Adipocyte (in vitro differentiated cells): ENCODE results near the gene MUC5AC.

Source experiments
- DNase-seq: peaks from one replicate; pipeline ENCODE4 v3.0.0-alpha.2; 2015; ENCODE audit warnings: low read depth
- H3K27me3 ChIP-seq: replicated peaks from 2 replicates; pipeline ENCODE4 v1.7.0; 2013; ENCODE audit warnings: mild to moderate bottlenecking, low read length, moderate library complexity; ENCODE audit not compliant: control insufficient read depth, insufficient read depth
- H3K36me3 ChIP-seq: 2 replicates; pipeline ENCODE4 v1.7.0; 2013; ENCODE audit warnings: low read length, mild to moderate bottlenecking, moderate library complexity; ENCODE audit not compliant: control insufficient read depth, insufficient read depth, severe bottlenecking
- H3K4me1 ChIP-seq: 2 replicates; pipeline ENCODE4 v1.7.0; 2013; ENCODE audit warnings: mild to moderate bottlenecking, low read length, moderate library complexity; ENCODE audit not compliant: control insufficient read depth, insufficient read depth
- H3K4me3 ChIP-seq: 2 replicates; pipeline ENCODE4 v1.7.0; 2013; ENCODE audit warnings: mild to moderate bottlenecking, low read length, moderate library complexity
- H3K9ac ChIP-seq: 2 replicates; pipeline ENCODE4 v1.7.0; 2013; ENCODE audit warnings: mild to moderate bottlenecking, low read length, moderate library complexity
- H3K9me3 ChIP-seq: 2 replicates; pipeline ENCODE4 v1.7.0; 2013; ENCODE audit warnings: mild to moderate bottlenecking, low read length, moderate library complexity; ENCODE audit not compliant: control insufficient read depth

MUC5AC gene

GRCh38 chr11:1125803-1126202 is 31.9 kb upstream of the MUC5AC start:
- no peak for DNase-seq
- Histone ChIP-seq H3K36me3 (no peaks in the 10 kb centered on the region), H3K9ac (no peak overlapping the region), H3K4me3 (no peak overlapping the region), H3K4me1 (no peaks in the 10 kb centered on the region), H3K9me3 (peaks cover 7% of the 10 kb centered on the region), H3K27me3 (peaks cover 68% of the 10 kb centered on the region)

- H3K36me3 ChIP-seq = no peaks in the 10 kb centered on the region
- H3K4me1 ChIP-seq = no peaks in the 10 kb centered on the region
- DNase-seq = no peak
- no peak overlapping the region for H3K9ac ChIP-seq
- no peak overlapping the region for H3K4me3 ChIP-seq
- peaks cover 7% of the 10 kb centered on the region for H3K9me3 ChIP-seq
- peaks cover 66% of the 10 kb centered on the region for H3K27me3 ChIP-seq
These were observed 31.2 kb upstream of the MUC5AC start for GRCh38 chr11:1126491-1126926.

DNA sequence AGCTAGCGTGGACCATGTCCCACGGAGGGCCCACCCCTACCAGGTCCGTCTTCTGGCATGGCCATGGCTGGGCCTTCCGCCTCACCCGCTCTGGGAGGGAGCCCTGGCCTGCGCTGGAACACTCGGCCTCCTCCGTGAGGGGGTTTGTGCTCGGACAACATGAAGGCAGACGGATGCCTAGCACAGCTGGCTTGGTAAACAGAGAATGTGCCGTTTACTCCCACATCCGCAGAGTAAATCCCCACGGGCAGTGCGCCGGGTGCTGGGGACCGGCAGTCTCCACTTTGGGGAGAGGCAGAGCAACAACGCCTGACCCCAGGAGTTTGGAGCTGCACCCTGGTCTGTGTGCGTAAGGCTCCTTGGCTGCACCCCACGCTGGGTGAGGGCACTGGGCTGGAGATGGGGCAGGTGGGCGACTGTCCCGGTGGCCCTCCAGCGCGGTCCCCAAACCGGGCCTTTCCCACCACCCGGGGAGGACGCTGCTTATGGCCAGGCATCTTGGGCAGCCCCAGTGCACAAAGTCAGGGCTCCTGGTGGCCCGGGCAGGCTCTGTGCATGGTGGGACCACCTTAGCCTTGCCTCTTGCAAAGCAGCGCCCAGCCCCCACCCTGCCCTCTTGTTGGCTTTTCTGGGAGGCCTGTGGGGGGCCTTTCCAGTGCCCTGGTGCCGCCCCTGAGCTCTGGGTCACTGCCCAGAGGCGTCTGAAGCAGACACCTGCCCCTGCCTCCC is 30.7 kb upstream of the MUC5AC start:
- no peak for DNase-seq
- H3K36me3 ChIP-seq = no peaks in the 10 kb centered on the region
- H3K9me3 ChIP-seq = peaks cover 7% of the 10 kb centered on the region
- peaks cover 62% of the 10 kb centered on the region for H3K27me3 ChIP-seq
- H3K9ac ChIP-seq = no peak overlapping the region
- no peaks in the 10 kb centered on the region for H3K4me1 ChIP-seq
- H3K4me3 ChIP-seq = no peak overlapping the region

DNA sequence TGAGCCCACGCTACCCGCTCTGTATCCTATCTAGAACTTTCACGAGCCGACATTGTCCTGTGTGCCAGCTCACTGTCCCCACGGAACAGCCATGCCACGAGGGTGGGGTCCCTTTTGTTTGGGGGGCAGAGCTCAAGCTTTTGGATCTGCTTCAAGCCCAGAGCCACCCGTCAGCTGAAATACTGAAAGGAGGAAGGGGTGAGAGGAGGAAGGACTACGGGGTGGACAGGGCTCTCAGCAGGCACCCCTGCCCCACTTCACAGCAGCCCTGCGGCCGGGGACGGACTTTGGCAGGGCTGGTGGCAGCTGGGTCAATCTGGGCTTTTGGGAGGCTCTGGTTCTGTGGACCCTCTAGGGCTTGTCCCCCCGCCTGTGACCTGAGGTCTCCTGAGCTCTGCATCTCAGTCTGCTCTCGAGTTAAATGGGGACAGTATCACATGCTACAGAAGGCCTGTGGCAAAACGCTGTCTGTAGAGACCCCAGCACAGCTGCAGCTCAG is 30.0 kb upstream of the MUC5AC start:
- peaks cover 8% of the 10 kb centered on the region for H3K9me3 ChIP-seq
- no peaks in the 10 kb centered on the region for H3K36me3 ChIP-seq
- no peak for DNase-seq
- H3K27me3 ChIP-seq = peaks cover 56% of the 10 kb centered on the region
- no peaks in the 10 kb centered on the region for H3K4me1 ChIP-seq
- no peak overlapping the region for H3K4me3 ChIP-seq
- H3K9ac ChIP-seq = no peak overlapping the region

GRCh38 chr11:1128311-1129142 is 29.2 kb upstream of the MUC5AC start:
- H3K9ac ChIP-seq = no peak overlapping the region
- H3K4me3 ChIP-seq = no peak overlapping the region
- H3K27me3 ChIP-seq = peaks cover 48% of the 10 kb centered on the region
- peaks cover 15% of the 10 kb centered on the region for H3K9me3 ChIP-seq
- H3K36me3 ChIP-seq = no peaks in the 10 kb centered on the region
- H3K4me1 ChIP-seq = no peaks in the 10 kb centered on the region
- DNase-seq = no peak

DNA sequence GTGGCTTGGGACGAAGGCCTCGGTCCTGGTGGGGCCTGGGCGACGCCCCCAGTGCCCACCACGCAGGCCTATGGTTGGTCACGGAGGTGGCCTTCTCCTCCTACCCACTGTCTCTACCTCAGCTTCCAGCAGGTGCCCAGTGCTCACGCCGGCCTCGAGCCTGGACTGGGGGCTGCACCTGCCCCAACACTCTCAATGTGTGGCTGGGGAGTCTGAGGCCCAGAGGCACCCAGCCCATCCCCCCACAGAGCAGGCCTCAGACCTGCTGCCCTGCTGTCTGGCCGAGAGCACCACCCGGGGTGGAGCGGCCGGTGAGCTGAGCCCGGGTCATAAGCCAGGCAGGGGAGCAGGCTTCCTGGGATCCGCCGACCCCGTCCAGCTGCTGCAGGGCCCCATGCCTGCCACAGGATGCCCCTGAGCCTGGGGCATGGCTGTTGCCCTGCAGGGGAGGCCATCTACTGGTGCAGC is 28.6 kb upstream of the MUC5AC start:
- Histone ChIP-seq H3K27me3 (peaks cover 42% of the 10 kb centered on the region), H3K9me3 (peaks cover 22% of the 10 kb centered on the region), H3K9ac (no peak overlapping the region), H3K4me3 (no peak overlapping the region), H3K4me1 (no peaks in the 10 kb centered on the region), H3K36me3 (no peaks in the 10 kb centered on the region)
- no peak for DNase-seq

DNA sequence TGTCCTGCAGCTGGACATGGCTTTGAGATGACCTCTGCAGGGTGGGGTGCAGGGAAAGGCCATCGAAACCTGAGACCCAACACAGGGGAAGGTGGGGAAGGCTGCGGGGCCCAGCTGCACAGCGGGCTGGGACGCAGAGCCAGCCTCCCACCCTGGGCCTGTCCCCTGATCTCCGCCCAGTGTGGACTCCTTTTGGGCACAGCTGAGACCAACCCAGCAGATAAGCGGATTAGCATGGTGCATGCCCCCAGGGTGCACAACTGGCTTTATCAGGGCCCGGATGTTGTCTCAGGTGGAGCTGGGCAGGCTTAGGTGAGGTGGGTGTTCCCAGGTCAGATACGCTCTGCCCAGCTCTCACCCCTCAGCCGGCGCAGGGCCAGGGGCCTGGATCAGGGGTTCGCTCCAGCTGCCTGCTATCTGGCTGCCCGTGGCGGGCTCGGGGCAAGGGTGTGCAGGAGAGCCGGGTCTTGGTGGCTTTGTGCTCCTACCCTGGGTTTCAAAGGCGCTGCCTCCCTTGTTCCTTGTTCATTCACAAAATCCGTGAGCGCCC is 28.1 kb upstream of the MUC5AC start:
- DNase-seq = no peak
- Histone ChIP-seq H3K9ac (no peak overlapping the region), H3K9me3 (peaks cover 22% of the 10 kb centered on the region)

DNA sequence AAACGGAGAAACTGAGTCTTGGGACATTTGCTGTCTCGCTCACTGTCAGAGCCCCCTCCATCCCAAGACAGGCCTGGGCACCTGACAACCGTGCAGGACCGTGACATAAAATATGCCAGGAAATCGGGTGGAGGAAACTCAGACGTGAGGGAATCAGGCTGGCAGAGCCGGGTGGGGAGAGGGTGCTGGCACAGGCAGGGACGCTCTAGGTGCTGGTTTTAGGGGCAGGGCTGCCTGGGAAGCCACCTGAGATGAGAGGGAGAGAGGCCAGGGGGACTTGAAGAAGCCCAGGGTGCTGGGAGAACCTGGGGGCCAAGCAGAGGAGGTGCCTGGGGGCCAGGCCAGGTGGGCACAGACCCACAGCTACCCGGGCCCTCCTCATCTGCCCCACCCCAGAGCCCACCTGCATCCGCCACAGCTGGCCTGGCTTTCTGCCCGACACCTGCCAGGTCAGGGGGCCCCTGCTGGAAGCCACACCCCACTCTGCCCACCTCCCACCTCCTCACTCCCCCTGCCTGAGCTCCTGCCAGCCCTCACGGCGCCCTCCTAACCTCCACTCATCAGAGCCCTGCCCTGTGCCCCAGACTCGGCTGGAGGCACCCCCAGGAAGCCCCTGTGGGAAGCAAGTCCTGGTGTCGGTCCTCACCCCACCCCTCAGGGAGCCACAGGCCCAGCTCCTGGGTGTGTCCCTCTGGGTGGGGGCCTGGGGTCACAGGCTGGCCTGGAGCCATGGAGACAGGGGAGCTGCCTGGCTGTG is 27.3 kb upstream of the MUC5AC start:
- Histone ChIP-seq H3K9ac (no peak overlapping the region), H3K9me3 (peaks cover 27% of the 10 kb centered on the region), H3K4me3 (no peak overlapping the region), H3K27me3 (peaks cover 35% of the 10 kb centered on the region), H3K36me3 (no peaks in the 10 kb centered on the region), H3K4me1 (no peaks in the 10 kb centered on the region)
- DNase-seq = no peak

More for the DNA sequence above, 28.1 kb upstream of the MUC5AC start:
- Histone ChIP-seq H3K36me3 (no peaks in the 10 kb centered on the region), H3K27me3 (peaks cover 37% of the 10 kb centered on the region), H3K4me1 (no peaks in the 10 kb centered on the region), H3K4me3 (no peak overlapping the region)

DNA sequence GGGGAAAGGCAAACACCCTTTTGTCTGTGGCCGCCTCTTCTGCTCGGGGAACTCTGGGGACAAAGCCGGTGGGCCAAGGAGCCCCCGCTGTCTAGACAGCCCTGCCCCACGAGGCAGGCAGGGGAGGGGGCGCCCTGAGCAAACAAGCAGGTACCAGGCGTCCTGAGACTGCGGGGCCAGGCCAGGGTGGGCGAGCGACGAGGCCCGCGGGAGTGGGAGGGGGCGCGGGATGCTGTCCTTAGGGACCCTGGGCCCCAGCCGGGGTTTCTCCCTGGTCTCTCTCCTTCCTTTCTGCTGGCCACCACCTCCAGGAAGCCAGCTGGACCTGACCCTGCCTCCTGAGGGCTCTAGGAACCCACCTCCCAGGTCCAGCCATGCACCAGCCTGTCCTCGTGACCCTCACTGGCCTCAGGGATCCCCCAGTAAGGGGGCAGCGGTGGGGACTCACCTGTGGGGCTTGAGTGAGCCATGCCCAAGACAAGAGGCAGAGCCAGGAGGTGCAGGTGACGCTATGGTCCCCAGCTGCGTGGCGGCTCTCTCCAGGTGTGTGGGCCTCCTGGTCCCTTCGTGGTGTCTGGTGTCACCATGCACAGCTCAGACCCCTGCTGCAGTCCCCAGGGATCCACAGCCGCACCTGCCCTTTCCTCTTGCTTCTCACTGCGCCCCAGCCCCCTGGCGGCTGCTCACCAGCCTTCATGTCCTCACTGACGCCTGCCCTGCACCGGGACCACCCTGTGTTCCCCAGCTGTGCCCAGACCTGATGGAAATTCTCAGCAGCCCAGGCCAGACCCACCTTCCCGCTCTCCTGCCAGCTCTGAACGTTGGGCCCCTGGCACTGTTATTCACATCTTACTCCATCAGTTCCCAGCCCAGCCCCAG is 26.5 kb upstream of the MUC5AC start:
- Histone ChIP-seq H3K4me1 (no peaks in the 10 kb centered on the region), H3K4me3 (no peak overlapping the region), H3K27me3 (peaks cover 30% of the 10 kb centered on the region), H3K9ac (no peak overlapping the region), H3K36me3 (no peaks in the 10 kb centered on the region), H3K9me3 (peaks cover 30% of the 10 kb centered on the region)
- no peak for DNase-seq

DNA sequence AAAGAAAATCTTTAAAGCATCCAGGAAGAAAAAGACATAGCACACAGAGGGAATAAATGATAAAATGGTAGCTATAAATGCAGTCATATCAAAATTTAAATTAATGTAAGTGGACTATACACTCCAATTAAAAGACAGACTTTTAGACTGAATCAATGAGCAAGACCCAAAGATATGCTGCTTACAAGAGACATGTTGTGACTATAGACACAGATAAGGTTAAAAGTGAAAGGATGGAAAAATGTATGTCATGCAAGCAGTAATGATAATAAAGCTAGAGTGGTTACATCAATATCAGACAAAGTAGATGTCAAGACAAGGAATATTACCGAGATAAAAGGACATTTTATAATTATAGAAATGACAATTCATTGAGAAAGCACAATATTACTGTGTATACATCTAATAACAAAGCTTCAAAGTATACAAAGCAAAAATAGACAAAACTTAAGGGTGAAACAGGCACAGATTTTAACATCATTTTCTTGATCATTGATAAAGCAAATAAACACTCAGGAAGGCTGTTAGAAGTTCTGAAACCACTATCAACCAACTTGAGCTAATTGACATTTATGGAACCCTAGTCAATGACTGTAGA is 22.8 kb upstream of the MUC5AC start:
- Histone ChIP-seq H3K4me3 (no peak overlapping the region), H3K4me1 (peaks cover 5% of the 10 kb centered on the region), H3K9ac (no peak overlapping the region), H3K36me3 (no peaks in the 10 kb centered on the region), H3K27me3 (peaks cover 8% of the 10 kb centered on the region), H3K9me3 (peaks cover 33% of the 10 kb centered on the region)
- DNase-seq = no peak
